CD4-positive, alpha-beta T cell treated with Interleukin-2 at 100 ng/mL for 4 hours (primary cell): ENCODE results near the gene TMEM44.
"Not testable (repeated sequence)": the region's sequence is repeated elsewhere in the genome, so short reads cannot be mapped to it uniquely, and the experiment has no call there.

Source experiments
- DNase-seq: peaks from one replicate; pipeline ENCODE4 v3.0.0-alpha.2; 2020; ENCODE audit warnings: low spot score

TMEM44 gene

DNA sequence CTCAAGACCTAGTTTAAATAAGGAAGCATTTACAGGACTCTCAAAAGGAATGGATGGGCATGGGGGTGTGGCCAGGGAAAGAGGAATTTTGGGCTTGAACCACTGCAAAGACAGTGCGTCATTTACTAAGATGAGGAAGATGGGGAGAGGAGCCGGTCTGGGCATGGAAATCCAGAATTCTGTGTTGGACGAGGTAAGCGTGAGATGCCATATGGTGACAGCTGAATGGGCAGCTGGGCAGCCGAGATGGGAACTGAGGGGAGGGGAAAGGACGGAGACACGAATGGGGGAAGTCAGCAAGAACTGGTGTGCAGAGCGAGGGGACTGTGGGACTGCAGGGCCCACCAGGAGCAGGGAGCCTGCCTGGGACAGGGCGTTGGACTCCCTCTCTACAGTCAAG lies 24.2 kb downstream of the TMEM44 start:
- no peak for DNase-seq

DNA sequence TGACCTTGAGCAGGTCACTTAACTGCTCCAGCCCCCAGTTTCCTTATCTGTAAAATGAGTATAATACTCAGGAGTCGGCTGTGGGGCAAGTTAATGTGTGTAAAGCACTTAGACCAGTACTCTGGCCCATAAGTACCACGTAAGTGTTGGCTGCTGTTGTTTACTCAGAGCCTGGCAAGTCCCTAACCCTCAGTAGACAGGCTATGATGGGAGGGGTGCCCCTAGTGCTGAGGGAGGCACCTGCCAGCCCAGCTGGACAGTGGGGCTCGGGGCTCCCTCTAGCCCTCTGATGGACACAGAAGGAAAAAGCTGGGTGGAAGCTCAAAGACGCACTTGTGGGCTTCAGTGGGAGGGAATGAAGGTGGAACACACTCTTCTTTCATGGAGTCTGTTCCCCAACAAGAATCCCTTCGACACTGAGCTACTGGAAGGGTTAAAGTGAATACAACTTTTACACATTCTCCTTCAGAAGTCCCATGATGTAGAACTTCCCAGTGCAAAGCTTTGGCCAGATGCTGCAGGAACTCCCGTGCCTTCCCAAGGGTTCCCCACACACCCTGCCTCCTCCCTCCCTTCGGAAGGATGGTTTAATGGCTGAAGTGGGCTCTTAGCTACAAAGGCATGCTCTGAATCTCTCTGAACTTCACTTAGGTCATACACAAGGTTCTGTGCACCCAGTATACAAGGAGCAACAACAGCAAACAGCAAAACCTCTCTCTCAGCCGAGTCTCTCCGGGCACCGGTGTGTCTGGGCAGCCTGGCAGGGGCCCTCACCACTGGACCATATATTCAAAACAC lies 25.4 kb downstream of the TMEM44 start:
- no peak for DNase-seq

DNA sequence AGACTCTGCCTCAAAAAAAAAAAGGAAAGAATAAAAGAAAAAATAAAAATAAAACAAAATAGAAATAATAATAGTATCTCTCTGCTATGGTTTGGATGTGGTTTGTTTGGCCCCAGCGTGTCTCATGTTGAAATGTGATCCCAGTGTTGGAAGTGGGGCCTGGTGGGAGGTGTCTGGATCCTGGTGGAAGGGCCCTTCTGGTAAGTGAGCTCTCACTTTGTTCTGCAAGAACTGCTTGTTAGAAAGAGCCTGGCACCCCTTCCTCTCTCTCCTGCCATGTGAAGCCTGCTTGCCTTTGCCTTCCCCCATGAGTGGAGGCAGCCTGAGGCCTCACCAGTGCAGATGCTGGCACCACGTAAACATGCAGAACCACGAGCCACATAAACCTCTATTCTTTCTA lies 26.3 kb downstream of the TMEM44 start:
- DNase-seq, result no peak

DNA sequence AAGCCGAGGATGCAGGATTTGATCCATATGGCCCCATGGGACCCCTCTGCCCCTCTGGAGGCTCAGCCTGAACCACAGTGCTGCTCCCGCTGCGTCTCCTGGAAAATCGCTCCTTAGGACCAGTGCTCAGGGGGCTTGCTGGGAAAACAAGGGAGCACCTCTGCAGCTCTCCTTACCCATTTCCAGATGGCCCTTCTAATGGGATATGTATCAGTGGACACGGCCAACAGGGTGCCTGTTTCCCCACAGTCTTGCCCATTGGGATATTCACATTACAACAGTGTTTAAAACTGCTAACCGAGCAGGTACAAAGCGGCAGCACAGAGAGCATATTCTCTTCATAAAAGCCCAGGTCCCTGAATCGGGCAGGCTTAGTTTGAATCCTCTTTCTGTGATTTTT lies 27.1 kb downstream of the TMEM44 start:
- no peak for DNase-seq

DNA sequence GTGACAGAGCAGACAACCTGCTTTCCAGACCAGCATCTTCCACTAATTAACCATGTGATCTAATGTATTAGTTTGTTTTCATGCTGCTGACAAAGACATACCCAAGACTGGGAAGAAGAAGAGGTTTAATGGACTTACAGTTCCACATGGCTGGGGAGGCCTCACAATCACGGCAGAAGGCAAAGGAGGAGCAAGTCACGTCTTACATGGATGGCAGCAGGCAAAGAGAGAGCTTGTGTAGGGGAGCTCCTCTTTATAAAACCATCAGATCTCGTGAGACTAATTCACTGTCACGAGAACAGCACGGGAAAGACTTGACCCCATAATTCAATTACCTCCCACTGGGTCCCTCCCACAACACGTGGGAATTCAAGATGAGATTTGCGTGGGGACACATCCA lies 27.9 kb downstream of the TMEM44 start:
- DNase-seq, result not testable (repeated sequence)

DNA sequence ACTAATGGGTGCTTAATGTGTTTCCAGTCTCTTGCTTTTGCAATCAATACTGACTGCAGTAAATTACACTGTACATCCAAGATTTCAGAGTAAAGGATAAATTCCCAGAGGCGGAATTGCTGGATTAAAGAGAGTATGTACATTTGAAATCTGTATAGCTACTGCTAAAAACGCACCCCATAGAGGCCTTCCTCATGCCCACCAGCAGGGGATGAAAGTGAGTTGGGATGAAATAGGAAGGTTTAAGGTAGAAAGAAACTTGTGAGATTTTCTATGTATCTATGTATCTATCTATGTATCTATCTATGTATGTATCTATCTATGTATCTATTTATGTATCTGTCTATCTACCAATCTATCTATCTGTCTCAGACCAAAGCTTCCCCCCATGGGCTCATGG lies 28.4 kb downstream of the TMEM44 start:
- DNase-seq, result no peak

DNA sequence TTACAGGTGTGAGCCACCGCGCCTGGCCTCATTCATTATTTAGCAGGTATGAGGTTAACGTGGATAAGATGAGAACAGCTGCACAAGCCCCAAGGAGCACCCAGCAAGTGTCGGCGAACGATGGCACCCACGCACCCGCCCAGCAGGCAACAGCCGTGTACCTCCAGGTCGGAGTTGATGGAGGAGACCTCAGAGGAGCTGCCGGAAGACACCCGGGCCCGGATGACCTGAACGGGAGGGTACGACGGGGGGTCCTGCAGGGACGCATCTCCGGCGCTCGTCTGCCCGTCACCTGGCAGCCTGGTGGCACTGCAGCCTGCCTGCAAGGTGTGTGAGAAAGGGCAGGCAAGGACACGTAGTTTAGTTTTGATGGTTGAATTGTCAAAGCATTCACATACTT lies 29.1 kb downstream of the TMEM44 start:
- no peak for DNase-seq

DNA sequence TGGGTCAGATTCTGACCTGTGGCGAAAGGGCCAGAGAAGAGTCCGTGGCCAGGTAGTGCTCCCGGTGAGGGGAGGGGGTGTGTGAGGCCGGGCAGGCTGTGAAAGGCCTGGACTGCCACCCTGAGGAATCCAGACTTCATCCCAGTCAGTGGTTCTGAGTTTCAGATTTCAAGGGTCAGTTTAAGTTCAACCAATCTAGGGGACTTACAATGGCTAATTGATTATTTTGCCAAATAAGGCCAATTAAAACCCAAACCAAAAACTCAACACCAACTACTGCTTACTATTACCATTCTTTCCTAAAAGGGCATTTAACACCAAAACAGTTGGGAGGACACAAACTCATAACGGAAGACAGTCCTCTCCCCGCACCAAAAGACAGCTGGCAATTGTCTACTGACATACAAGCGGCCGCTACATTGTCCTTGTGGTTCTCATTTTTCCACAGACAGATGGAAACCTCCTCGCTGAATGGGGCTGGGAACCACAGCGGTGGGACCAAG lies 30.5 kb downstream of the TMEM44 start:
- DNase-seq, result no peak

DNA sequence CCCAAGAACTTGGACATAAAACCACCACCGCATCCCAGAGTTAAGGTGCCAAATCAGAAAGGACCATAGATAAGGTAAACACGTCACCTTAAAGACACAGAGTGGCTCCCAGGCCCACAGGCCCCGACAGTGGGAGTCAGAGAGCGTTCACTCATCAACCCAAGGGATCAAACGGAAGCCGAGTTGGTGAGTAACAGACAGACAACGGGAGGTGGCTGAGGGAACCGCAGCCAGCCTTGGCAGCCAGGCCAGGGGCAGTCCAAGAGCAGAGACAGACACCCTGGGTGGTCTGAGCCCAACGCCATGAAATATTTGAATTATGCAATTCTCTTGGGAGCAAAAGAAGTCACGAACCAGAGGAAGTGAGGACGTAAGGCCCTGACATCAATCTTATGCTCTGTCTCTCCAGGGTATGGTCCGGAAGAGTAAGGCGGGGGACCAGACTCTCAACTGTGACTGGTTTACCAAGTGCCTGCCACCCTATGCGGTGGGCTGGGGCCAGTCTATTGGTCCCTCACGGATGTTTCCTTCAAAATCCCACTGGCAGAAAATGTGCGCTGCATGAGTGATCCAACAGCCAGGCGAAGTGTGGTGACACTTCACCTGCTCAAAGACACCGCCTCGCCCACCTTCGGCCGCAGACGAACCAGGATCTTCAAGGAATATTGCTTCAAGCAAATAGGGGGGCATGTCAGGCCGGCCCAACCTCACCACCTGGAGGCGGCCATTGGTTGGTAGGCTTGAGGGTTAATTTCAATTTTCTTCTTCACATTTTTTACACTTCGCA lies 34.3 kb downstream of the TMEM44 start:
- no peak for DNase-seq

DNA sequence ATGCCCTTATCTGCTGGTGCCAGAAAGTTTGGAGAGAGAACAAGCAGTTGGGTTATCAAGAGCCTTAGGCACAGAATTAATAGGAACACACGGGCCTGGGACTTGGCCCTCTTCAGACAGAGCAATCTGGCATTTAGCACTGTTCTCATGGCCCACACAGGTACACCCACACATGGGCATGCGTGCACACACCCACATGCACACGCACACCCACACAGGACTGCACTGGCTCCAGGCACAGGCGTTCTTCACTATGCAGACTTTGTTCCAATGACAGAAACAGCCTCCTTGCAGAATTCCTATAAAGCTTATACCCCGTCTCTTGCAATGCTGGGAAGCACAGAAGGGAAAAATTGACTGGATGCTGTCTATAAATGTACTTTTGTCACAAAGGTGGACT lies 36.3 kb downstream of the TMEM44 start:
- DNase-seq, result no peak

DNA sequence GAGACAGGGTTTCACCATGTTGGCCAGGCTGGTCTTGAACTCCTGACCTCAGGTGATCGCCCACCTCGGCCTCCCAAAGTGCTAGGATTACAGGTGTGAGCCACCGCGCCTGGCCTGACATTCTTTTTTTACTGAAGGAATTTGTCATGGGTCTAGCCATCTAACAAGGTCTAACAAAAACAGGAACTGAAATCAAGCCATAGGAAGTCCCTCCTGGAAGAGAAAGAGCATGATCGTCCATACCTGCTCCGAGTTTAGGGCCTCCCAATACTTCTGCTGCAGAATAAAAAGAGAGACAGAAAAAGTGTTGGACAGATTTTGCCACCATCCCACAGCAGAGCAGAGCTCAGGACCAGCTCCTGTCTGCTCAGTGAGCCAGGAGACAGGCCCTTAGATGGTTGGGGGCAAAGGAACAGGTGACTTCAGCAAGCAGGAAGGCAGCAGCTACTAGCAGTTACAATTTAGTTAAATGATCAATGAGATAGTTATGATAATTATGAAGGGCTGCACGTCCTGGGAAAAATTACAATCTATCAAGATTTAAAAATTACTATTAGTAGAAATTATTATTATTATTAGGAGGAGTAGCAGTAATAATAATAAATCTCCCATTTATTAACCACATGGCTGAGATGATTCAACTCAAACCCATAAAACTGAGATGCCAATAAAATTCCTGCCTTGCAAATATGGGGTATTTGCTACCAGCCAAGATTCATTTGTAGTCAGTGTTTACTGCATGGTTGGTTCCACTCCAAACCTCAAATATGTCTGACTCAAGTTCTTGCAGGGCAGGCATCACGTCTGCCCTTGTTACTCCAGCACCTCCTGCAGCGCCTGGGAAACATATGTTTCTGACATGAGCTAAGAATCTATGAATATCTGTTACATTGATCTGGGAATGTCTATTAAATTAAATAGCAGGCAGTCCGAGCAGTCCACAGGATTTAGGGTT lies 40.1 kb downstream of the TMEM44 start:
- DNase-seq, result no peak

DNA sequence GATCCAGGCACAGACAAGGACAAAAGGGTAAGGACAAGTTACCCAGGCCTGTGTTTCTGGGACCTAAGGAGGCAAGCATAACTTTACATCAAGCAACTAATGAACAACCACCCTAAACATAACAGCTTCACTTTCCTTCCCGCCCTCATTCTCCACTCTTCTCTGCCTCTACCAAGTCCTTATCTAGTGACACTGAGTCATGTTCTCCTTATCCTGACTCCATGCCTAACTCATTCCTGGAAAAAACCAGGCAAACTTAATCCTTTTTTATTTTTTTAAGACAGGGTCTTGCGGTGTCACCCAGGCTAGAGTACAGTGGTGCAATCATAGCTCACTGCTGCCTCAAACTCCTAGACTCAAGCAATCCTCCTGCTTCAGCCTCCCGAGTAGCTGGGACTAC lies 44.5 kb downstream of the TMEM44 start:
- DNase-seq, result no peak

DNA sequence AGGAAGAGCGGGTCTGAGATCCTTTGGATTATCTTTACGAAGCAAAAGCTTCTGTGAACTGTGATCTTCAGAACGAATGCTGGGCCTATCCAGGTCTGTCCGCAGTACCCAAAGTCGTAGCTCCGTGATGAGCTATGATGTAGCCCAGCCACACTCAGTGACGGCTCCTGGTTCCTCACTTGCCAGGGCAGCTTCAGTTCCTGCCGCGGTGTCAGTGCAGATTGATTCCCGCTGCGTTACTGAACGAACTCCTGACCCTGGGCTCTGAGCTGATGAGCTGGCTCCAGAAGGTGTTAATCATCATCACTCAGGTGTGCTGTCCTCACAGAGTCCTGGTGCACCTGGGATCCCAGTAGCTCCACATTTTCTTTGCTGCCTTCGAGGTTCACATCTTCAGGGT lies 45.0 kb downstream of the TMEM44 start:
- DNase-seq, result no peak

DNA sequence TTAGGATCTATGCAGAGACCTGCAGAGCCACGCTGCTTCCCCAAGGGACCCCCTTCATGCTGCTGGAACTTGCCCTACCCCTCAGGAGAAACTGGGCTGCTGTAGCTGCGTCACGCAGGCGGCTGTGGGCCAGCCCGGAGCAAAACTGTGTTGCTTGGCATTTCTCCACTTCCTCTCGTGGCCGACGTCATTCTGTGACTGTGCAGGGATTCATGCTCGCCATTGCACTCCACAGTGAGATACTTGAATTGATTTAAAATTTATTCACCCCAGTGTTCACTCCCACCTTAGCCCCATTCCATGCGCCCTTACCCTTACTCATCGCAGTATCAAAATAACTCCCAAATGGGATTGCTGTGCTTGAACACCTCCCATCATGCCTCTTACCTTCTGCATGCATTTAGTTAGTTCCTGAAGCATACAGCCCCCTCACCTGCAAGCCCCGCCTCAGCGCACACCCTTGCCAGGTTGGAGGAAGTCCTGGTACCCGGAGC lies 45.7 kb downstream of the TMEM44 start:
- DNase-seq, result no peak

DNA sequence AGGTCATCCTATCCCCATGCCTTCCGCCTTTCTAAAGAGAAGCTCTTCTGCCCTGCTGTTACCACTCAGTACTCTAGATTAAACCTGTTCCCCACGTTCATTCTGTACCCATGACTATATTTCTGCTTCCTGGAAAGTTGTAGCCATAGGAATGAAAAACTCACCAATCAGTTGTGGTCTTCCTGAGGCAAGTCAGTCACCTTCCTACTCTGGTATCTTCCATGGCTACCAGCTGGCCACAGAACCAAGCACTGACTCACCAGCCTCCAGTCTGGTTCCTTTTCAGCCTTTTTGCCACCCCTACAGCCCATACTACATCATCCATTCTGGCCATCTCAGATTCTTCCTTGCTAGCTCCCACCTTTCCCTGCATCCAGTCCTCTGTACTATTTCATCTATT lies 46.4 kb downstream of the TMEM44 start:
- DNase-seq, result no peak

DNA sequence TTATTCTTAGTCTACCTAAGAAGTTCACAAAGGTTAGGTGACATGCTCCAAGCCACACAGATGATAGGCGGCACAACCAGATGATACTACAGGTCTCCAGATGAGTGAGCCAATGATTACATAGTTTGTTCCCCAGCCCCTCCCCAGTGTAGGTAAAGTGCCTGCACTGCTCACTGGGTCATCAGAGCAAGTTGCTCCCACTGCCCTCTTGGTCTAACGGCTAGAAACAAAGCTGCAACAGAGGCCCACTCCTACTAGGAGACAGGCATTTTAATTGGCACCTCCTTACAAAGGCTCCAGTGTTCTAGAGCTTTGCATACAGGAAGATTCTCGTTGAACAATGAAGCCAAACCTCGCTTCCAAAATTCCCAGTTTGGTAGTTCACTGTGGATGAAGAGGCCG lies 47.3 kb downstream of the TMEM44 start:
- DNase-seq, result no peak

DNA sequence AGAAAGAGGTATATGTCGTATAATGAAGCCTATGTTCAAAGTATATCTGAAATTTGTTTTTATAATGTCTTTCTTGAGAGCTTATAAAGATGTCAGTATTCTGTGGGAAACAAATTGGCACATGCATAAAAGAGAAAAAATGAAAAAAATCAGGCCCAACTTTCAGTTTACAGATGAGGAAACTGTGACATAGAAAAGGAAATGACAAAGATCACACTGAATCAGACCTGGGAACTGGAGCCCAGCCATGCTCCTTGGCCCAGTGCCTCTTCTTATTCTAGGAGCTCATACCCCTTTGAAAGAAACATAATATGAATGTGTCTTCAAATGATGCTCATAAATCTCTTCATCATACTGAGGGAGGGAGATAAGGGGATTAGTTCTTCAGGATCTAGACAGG lies 48.4 kb downstream of the TMEM44 start:
- no peak for DNase-seq

DNA sequence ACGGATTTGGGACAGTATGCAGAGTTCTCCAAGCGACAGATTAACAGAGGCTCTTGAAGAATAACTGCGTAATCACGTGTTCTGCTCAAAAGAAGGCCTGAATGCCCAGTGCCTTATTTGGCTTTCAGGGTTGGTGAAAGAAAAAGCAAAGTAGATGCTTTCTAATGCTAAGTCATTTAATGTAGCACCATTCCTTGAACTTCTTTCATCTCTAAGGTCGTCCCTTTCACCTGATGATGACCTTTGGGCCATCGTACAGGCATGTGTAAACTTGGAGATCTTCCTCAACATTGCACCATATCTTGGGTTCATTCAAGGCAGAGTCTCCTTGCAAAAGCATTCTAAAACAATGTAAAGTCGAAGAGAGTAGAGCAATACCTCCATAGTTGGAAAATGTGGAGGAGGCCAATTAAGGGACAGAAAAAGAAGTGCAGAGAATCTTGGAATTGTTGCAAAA lies 48.9 kb downstream of the TMEM44 start:
- DNase-seq, result no peak

DNA sequence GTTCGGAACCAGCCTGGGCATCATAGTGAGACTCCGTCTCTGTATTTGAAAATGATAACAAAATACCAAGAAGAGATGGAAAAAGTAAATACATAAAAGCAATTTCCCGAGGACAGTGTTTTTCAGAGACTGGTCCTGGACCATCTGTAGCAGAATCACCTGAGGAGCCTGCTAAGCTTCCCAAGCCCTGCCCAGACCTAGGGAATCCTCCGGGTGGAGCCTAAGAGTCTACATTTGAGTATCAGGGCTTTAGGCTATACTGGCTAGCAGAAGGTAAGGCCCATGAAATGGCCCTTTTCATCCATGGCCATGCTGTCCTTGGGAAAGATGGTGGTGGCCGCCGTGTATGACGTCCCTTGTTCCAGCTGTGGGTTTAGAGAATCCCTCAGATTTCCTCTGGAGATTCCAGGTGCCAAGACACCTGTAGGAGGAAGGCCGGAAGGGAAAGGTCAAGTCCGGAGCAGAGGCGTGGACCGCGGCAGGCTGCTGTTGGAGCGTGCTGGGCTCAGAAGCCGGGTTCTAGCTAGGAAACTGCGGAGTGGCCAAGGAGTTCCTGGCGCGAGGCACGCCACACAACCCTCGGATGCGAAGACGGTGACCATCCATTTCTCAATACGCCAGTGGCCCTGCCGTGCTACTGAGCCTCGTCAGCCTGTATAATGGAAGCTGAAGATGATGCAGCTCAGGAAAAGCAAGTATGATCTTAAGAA lies 50.9 kb downstream of the TMEM44 start:
- DNase-seq, result no peak

DNA sequence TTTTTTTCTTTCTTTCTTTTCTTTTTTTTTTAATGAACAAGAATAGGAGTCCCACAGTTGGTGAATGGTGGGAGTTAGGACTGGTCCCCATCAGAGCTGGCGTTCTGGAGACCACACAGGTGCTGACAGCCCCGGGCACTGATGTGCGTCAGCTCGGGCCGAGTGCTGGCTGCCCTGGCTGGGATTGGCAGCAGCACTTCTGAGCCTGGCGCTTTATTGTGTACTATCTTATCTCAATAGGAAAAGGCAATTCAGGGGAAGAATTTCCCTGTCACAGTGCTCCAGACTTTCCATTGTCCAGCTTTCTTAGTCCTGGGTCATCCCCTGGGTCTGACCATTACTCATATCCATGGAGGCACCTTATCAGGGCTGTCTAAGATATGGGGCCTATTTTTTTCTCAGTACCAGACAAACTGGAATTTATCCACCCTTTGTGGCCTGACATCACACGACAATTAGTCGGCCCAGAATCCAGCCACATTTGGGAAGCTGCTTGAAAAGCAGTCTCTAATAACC lies 54.1 kb downstream of the TMEM44 start:
- no peak for DNase-seq
